Right lobe of liver (tissue), 4 donors: ENCODE results near the gene GALNT7.

ENCODE experiments used
- CTCF ChIP-seq, 4 donors: fragments of 200-600 bp in 3 of 4; fragments of 450-650 bp in 1 of 4; IDR thresholded peaks; one replicate each; pipeline versions ENCODE4 v1.5.1 to v1.8.0; 2016 to 2022; ENCODE audit warnings: antibody characterized with exemption in 4 of 4, mild to moderate bottlenecking in 2 of 4
- POLR2A ChIP-seq: fragments of 450-650 bp; IDR thresholded peaks from one replicate; pipeline ENCODE4 v1.6.1; 2017; ENCODE audit warnings: antibody characterized with exemption, mild to moderate bottlenecking
- donor health status: DM: no; HTN: no; CAD: no.
- donor health status: DM: no; HTN: no; CAD: no.
- donor health status: DM: no; HTN: yes; CAD: no.

- TF ChIP-seq CTCF (IDR thresholded peaks at IDR 0.05) (no peak), POLR2A (no peak)
Measured at GRCh38 chr4:173307778-173308177, 139.2 kb downstream of the GALNT7 start.
